Measurements from ENCODE around the gene NTM.

NTM gene

GRCh38 chr11:132123854-132124835 is 753.7 kb downstream of the NTM start:
- no peak for DNase-seq (ENCODE audit: low read depth in 2 of 2, low spot score in 1 of 2)

- no peak for DNase-seq (ENCODE audit: low read depth in 2 of 2, low spot score in 1 of 2)
These were observed 755.8 kb downstream of the NTM start for GRCh38 chr11:132125988-132126871.

- no peak for DNase-seq (ENCODE audit: low read depth in 2 of 2, low spot score in 1 of 2)
These were observed 756.8 kb downstream of the NTM start for GRCh38 chr11:132126973-132127899.

DNA sequence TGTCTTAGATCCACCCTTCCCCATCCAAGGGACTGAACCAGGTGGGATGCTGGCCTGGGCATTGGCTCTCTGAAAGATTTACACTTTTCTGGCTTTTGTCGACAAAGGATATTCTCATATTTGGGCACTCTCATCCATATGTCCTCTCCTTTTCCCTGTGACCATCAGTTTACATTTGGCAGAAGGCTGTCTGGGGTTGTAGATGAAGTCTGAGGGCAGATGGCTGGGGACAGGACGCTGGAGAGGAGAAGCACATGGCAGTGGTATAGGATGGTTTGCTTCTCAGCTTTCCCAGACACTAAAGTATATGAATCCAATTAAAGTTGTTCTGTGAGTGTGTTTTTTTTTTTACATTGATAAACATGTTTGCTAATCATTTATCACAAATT is 757.5 kb downstream of the NTM start:
- no peak for DNase-seq (ENCODE audit: low read depth in 2 of 2, low spot score in 1 of 2)

- DNase-seq (ENCODE audit: low read depth in 2 of 2, low spot score in 1 of 2) = no peak
These were observed 760.6 kb downstream of the NTM start for GRCh38 chr11:132131047-132131446.

DNA sequence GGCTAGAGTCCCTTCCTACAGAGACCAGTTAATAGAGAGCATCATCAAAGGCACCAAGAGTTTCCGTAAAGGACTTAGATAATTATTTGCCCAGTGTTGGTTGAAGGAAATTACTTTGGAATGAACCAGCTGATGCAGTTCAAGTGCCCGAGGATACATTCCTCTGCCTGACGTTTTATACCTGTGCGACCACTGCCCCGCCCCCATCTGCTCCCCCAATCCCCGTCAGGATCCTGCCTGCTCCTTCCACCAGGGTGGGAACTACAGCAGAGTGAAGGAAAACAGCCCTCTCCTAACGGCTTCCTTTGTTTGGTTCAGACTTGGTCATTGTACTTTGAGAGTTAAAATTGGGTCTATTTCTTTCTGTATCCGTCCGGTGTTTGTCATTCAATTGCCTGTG is 761.5 kb downstream of the NTM start:
- DNase-seq (ENCODE audit: low read depth in 2 of 2, low spot score in 1 of 2) = no peak

DNA sequence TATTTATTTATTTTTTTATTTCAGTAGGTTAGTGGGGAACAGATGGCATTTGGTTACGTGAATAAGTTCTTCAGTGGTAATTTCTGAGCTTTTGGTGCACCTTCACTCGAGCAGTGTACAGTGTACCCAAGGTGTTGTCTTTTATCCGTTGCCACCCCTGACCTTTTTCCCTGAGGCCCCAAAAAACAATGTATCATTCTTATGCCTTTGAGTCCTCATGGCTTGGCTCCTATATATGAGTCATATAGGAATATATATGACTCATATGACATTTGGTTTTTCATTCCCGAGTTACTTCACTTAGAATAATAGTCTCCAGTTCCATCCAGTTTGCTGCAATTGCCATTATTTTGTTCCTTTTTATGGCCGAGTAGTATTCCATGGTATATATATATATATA is 763.9 kb downstream of the NTM start:
- DNase-seq (ENCODE audit: low read depth in 2 of 2, low spot score in 1 of 2) = no peak

DNA sequence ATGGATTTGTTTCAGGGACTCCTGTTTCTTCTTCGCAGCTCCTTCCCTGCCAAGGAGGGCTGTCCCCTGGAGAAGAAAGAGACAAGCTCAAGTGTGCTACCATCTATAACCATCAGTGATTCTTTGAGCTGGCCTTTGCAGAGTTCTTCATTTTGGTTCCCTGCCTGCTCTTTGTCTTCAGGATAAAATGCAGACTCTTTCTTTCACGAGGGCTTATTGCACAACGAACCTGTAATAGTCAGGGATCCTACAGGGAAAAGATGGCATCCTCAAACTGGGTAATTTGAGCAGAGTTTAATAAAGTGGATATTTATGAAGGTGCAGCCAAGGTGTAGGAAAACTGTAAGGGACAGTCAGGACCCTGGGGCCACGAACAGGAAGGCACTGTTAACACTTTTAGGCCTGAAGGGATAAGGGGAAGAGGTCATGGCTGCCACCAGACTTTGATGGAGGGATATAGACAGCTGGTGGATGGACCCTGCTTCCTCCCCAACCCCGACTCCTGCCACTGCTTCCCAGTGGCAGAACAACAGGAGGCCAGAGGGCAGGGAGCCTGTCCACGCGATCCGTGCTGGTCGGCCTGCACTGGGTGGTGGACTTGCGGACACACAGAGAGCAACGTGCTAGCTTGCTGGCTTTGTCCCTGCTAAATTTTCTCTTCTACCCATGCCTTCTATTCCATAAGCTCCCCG is 767.0 kb downstream of the NTM start:
- no peak for DNase-seq (ENCODE audit: low read depth in 2 of 2, low spot score in 1 of 2)

- DNase-seq (ENCODE audit: low read depth in 2 of 2, low spot score in 1 of 2) = no peak
These were observed 767.5 kb downstream of the NTM start for GRCh38 chr11:132137981-132138313.

DNA sequence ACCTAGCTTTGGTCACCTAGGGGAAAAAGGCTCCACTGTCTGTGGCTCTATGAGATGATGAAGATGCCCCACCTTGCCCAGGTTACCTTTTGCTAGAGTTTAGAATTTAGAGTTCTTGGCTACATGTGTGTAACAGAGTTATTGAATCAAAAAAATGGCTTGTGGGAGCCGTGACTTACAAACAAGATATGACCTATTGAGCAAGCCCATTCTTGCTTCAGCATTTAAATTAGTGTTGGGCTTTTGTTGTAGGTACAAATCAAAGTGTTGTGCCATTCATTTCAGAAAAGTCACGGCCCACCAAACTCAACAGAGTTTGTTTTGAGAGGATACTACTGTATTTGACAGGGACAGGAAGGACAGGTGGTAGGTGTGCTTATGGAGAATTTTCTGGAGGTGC is 768.8 kb downstream of the NTM start:
- no peak for DNase-seq (ENCODE audit: low read depth in 2 of 2, low spot score in 1 of 2)

DNA sequence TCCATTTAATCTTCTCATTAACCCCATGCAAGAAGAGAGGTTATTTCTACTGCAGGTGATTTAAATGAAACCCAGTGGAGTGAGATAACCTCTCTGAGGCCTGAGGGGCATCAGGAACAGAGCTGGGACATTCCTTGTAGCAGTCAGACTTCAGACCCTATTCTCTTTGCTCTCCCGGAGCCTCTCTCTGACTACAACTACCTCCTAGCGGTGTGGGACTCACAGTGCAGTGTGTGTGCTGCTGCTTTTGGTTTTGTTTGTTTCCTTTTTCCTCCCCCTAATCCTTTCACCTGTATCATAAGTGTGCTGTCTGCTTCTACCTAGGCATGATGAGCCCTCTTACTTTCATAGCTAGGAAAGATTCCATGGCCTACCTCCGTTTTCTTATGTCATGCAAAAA is 769.6 kb downstream of the NTM start:
- no peak for DNase-seq (ENCODE audit: low read depth in 2 of 2, low spot score in 1 of 2)

GRCh38 chr11:132142121-132142520 is 771.7 kb downstream of the NTM start:
- no peak for DNase-seq (ENCODE audit: low read depth in 2 of 2, low spot score in 1 of 2)

DNA sequence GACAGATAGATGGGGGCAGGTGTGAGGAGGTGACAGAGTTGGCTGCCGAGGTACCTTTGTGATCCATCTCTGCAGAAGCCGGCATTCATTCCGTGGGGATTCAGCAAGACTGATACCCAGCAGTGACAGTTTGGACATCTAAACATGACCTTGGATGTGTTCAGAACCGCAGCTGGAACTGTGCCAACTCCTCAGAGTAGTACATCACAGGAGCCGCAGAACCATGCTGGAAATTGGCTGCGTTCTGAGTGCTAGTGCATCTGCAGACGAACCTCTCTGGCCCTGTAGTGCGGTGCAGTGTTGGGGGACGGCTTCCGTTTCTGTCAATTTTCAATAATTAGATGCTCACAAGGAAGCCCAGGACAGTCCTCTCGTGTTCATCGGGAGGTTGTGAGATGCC is 772.1 kb downstream of the NTM start:
- DNase-seq (ENCODE audit: low read depth in 2 of 2, low spot score in 1 of 2) = no peak

GRCh38 chr11:132147464-132147863 is 777.0 kb downstream of the NTM start:
- DNase-seq (ENCODE audit: low read depth in 2 of 2, low spot score in 1 of 2) = no peak

GRCh38 chr11:132154781-132155180 is 784.4 kb downstream of the NTM start:
- no peak for DNase-seq (ENCODE audit: low read depth in 2 of 2, low spot score in 1 of 2)

GRCh38 chr11:132158091-132158490 is 787.7 kb downstream of the NTM start:
- no peak for DNase-seq (ENCODE audit: low read depth in 2 of 2, low spot score in 1 of 2)

DNA sequence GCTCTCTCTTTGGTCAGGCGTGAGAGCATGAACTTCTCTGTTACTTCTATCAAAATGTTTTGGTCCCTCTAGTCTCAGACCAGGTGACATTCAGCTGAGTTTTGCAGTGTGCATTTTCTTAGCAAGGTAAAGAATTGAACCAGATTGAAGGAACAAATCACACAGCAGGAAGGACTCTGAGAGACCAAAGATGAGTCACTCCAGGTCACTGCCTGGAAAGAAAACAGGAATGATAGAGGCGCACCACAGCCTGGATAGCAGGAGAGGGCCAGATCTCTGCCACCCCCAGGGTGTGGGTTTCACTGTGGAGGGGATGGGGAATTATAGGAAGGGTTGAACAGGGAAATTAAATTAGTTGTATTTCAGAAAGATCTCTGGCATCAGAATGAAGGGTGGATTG is 788.3 kb downstream of the NTM start:
- DNase-seq (ENCODE audit: low read depth in 2 of 2, low spot score in 1 of 2) = no peak

- no peak for DNase-seq (ENCODE audit: low read depth in 2 of 2, low spot score in 1 of 2)
These were observed 791.1 kb downstream of the NTM start for GRCh38 chr11:132161403-132162078.

- DNase-seq (ENCODE audit: low read depth in 2 of 2, low spot score in 1 of 2) = no peak
These were observed 798.0 kb downstream of the NTM start for GRCh38 chr11:132168344-132168981.
